Testis (tissue), 3 donors: ENCODE data around the gene THADA. TPM values are rescaled to one million over a fixed set of nuclear protein-coding genes. Genes with fewer than 3 reads are reported as not detected.

ENCODE experiments used
- DNase-seq: peaks from one replicate; pipeline ENCODE4 v3.0.0-alpha.2; 2019
- H3K27ac ChIP-seq, 2 donors: fragments of 200-600 bp; sonication (generic); one replicate each; pipeline ENCODE4 v1.5.1; 2019
- H3K27me3 ChIP-seq: fragments of 200-600 bp; sonication (generic); one replicate; pipeline ENCODE4 v1.5.1; 2019
- H3K36me3 ChIP-seq: fragments of 200-600 bp; sonication (generic); one replicate; pipeline ENCODE4 v1.5.1; 2017; ENCODE audit warnings: low read depth; ENCODE audit errors: missing control alignments
- H3K4me1 ChIP-seq: fragments of 200-600 bp; sonication (generic); one replicate; pipeline ENCODE4 v1.5.1; 2019
- H3K4me3 ChIP-seq, 2 donors: fragments of 200-600 bp; sonication (generic); one replicate each; pipeline ENCODE4 v1.5.1; 2017 to 2019
- H3K9me3 ChIP-seq: fragments of 200-600 bp; sonication (generic); one replicate; pipeline ENCODE4 v1.5.1; 2017
- CTCF ChIP-seq, 3 experiments: fragments of 450-650 bp in 2 of 3; fragments of 200-600 bp in 1 of 3; sonication (generic) in 1 of 3; IDR thresholded peaks; one replicate each; pipeline ENCODE4 v1.5.1; 2016 to 2019; ENCODE audit warnings: antibody characterized with exemption in 3 of 3, mild to moderate bottlenecking in 2 of 3, moderate library complexity in 1 of 3
- POLR2A ChIP-seq: fragments of 450-650 bp; IDR thresholded peaks from one replicate; pipeline ENCODE4 v1.6.1; 2017; ENCODE audit warnings: antibody characterized with exemption, mild to moderate bottlenecking, moderate library complexity
- WGBS, 2 donors: methylation state at CpG; one replicate each; pipeline ENCODE4 v1.1.5; 2018; 5-methylcytosine and 5-hydroxymethylcytosine counted together
- intact Hi-C: fragments of 100-400 bp; cut with DNase I; formaldehyde crosslinking; loops from one replicate; pipeline ENCODE4 v1.15.1; 2023; ENCODE audit warnings: low total_unique reads
- polyA plus RNA-seq: library from polyadenylated mRNA; stranded (reverse); fragments of 350-450 nt; fragmentation: Illumina TruSeq; extraction: RNeasy Lipid Tissue Mini Kit (QIAGEN cat#74804); gene quantifications from one replicate; pipeline ENCODE4 v1.2.3, GENCODE V29; 2014; ENCODE audit warnings: low read depth, low replicate concordance; ENCODE audit not compliant: insufficient read depth
- total RNA-seq, 2 donors: library from RNA; depleted of rRNA; stranded (reverse); fragments of >200 nt; gene quantifications; one replicate each; pipeline ENCODE4 v1.2.3, GENCODE V29; 2016

THADA gene
- total and polyA plus RNA-seq, 3 donors from 2014 or later = 29.5 to 43.9 (median 39.5) TPM

- intact Hi-C loops = no loop called here
- H3K4me1 ChIP-seq = no peaks in the 10 kb centered on the region
- no peaks in the 10 kb centered on the region for H3K36me3 ChIP-seq
- peak; percentile 55 for DNase-seq
- no peak overlapping the region for H3K4me3 ChIP-seq
- 41 to 57% methylated on average over 5 to 6 of the region's 6 CpGs for WGBS, 2 donors
- no peaks in the 10 kb centered on the region for H3K9me3 ChIP-seq
- TF ChIP-seq CTCF (IDR thresholded peaks at IDR 0.05) = no peak
- no peak for TF ChIP-seq POLR2A
- H3K27me3 ChIP-seq = no peaks in the 10 kb centered on the region
- H3K27ac ChIP-seq = peak overlapping the region in 1 of 2 donors; percentile 19
These were observed 27.2 kb upstream of the THADA start for GRCh38 chr2:43622931-43623451.

- H3K36me3 ChIP-seq = no peaks in the 10 kb centered on the region
- no peaks in the 10 kb centered on the region for H3K4me1 ChIP-seq
- H3K4me3 ChIP-seq = no peak overlapping the region
- H3K27me3 ChIP-seq = no peaks in the 10 kb centered on the region
- 57 to 75% methylated on average over 10 of the region's 10 CpGs for WGBS, 2 donors
- H3K27ac ChIP-seq = no peak overlapping the region
- TF ChIP-seq CTCF (IDR thresholded peaks at IDR 0.05) (no peak), POLR2A (no peak)
- H3K9me3 ChIP-seq = no peaks in the 10 kb centered on the region
- intact Hi-C loops = no loop called here
- DNase-seq = no peak
These were observed 23.7 kb upstream of the THADA start for GRCh38 chr2:43619511-43619910.

- TF ChIP-seq POLR2A (no peak), CTCF (IDR thresholded peaks at IDR 0.05) (no peak)
- WGBS, 2 donors = 83 to 88% methylated on average over 5 of the region's 5 CpGs
- Histone ChIP-seq H3K27ac (no peak overlapping the region), H3K4me3 (no peak overlapping the region), H3K9me3 (no peaks in the 10 kb centered on the region), H3K27me3 (no peaks in the 10 kb centered on the region), H3K4me1 (no peaks in the 10 kb centered on the region), H3K36me3 (no peaks in the 10 kb centered on the region)
- intact Hi-C loops = no loop called here
- no peak for DNase-seq
These were observed 21.3 kb upstream of the THADA start for GRCh38 chr2:43616967-43617680.

- WGBS, 2 donors = 73 to 74% methylated on average over 7 of the region's 7 CpGs
- Histone ChIP-seq H3K27ac (no peak overlapping the region), H3K4me3 (no peak overlapping the region), H3K36me3 (no peaks in the 10 kb centered on the region), H3K4me1 (no peaks in the 10 kb centered on the region), H3K27me3 (no peaks in the 10 kb centered on the region), H3K9me3 (no peaks in the 10 kb centered on the region)
- intact Hi-C loops = no loop called here
- no peak for DNase-seq
- TF ChIP-seq POLR2A = no peak
- no peak for TF ChIP-seq CTCF (IDR thresholded peaks at IDR 0.05)
These were observed 17.1 kb upstream of the THADA start for GRCh38 chr2:43612944-43613343.
